MM.1S (cell line): ENCODE results near the gene THAP7.

ENCODE experiments used
- CTCF ChIP-seq: fragments of 300-600 bp; sonication (generic); IDR thresholded peaks from 2 replicates; pipeline ENCODE4 v1.5.1; 2016; ENCODE audit warnings: antibody characterized with exemption, low read length, mixed read lengths
- EZH2 ChIP-seq: fragments of 300-600 bp; sonication (generic); optimal IDR thresholded peaks from 2 replicates; pipeline ENCODE3; 2017; ENCODE audit warnings: low read depth, mild to moderate bottlenecking, antibody characterized with exemption, low read length, mixed read lengths
- EZH2phosphoT487 ChIP-seq: fragments of 300-600 bp; sonication (generic); IDR thresholded peaks from 2 replicates; pipeline ENCODE4 v1.6.1; 2018; ENCODE audit warnings: antibody characterized with exemption, low read length

DNA sequence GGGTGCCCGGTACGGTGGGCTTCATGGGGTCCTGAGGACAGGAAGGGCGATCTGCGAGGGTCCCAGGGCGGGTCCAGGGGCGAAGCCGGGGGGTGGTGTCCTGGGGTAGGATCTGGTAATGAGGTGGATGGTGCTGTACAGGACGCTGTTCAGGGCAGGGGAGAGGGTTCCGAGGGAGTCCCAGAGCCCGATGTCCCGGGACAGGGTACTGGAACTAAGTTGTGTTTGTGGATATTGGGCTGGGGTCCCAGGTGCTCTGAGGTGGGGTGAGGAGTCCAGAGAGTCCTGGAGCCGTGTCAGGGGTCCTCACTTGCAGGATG lies 19.4 kb downstream of the THAP7 start:
- no peak for TF ChIP-seq CTCF
- no peak for TF ChIP-seq EZH2phosphoT487
- no peak for TF ChIP-seq EZH2
